A549 (cell line): Measurements from ENCODE around the gene BOC. TPM values are rescaled to one million over a fixed set of nuclear protein-coding genes. Genes with fewer than 3 reads are reported as not detected.

ENCODE experiments used
- ATAC-seq, 2 experiments: fragments of 200-7000 bp in 1 of 2; fragments of >200 bp in 1 of 2; cut with Nextera tagmentation in 1 of 2; cut with Tn5 transposase in 1 of 2; 3 replicates each; pipeline versions ENCODE4 v1.8.0 to v1.9.1; 2018 to 2020; ENCODE audit warnings: mild to moderate bottlenecking in 1 of 2, moderate library complexity in 1 of 2
- CTCF ChIA-PET: fragments of 300-600 bp; sonication (Branson Sonifier 250); formaldehyde crosslinking; extraction: SDS; loops from one replicate; lab custom pipeline; 2021; ENCODE audit warnings: antibody characterized with exemption, inconsistent platforms; lab: Yijun Ruan, JAX
- POLR2A ChIA-PET: fragments of 350-600 bp; formaldehyde crosslinking; extraction: SDS; loops from one replicate; lab custom pipeline; 2021; ENCODE audit warnings: antibody characterized with exemption, inconsistent platforms; lab: Yijun Ruan, JAX
- DNase-seq, 2 experiments: peaks; one replicate each; pipeline versions ENCODE4 v3.0.0 to v3.0.0-alpha.2; 2011 to 2016; ENCODE audit warnings: low read depth in 1 of 2, low spot score in 1 of 2
- FAIRE-seq: peaks from 2 replicates; lab custom pipeline; 2011; peaks lifted over from hg19 to GRCh38; lab: Jason Lieb, UNC
- H3K27ac ChIP-seq, 2 experiments: fragments of >200 bp; sonication (Bioruptor Twin); formaldehyde crosslinking; 3 replicates each; pipeline ENCODE4 v1.5.1; 2016 to 2017
- H3K4me1 ChIP-seq: fragments of >200 bp; sonication (Bioruptor Twin); formaldehyde crosslinking; 3 replicates; pipeline ENCODE4 v1.6.1; 2016
- H3K4me2 ChIP-seq: fragments of >200 bp; sonication (Bioruptor Twin); formaldehyde crosslinking; 3 replicates; pipeline ENCODE4 v1.6.1; 2016
- H3K4me3 ChIP-seq: fragments of >200 bp; sonication (Bioruptor Twin); formaldehyde crosslinking; 3 replicates; pipeline ENCODE4 v1.5.1; 2016
- H3K9me3 ChIP-seq: fragments of >200 bp; sonication (Bioruptor Twin); formaldehyde crosslinking; 3 replicates; pipeline ENCODE4 v1.6.1; 2016
- CEBPB ChIP-seq, 2 experiments: fragments of >200 bp in 1 of 2; sonication (Bioruptor Twin) in 1 of 2; formaldehyde crosslinking in 1 of 2; IDR thresholded peaks; 2 replicates each; pipeline ENCODE4 v1.6.1; 2012 to 2016
- CHD2 ChIP-seq: fragments of 150-350 bp; IDR thresholded peaks from 2 replicates; pipeline ENCODE4 v1.6.1; 2014; ENCODE audit warnings: low read length; ENCODE audit not compliant: partially characterized antibody
- CHD4 ChIP-seq: fragments of 200-600 bp; sonication (generic); IDR thresholded peaks from 2 replicates; pipeline ENCODE4 v1.6.1; 2016; ENCODE audit warnings: antibody characterized with exemption, mild to moderate bottlenecking, borderline replicate concordance
- E2F6 ChIP-seq: IDR thresholded peaks from 2 replicates; pipeline ENCODE4 v1.6.1; 2012; ENCODE audit warnings: low read depth, borderline replicate concordance
- EHF ChIP-seq: fragments of 250-450 bp; sonication (Bioruptor Pico); IDR thresholded peaks from 2 replicates; pipeline ENCODE4 v1.5.0; 2020; ENCODE audit warnings: mild to moderate bottlenecking
- ELK1 ChIP-seq: fragments of 150-350 bp; IDR thresholded peaks from 2 replicates; pipeline ENCODE4 v1.6.1; 2014; ENCODE audit warnings: low read depth, mild to moderate bottlenecking, low read length
- ESRRA ChIP-seq: fragments of 150-350 bp; IDR thresholded peaks from 2 replicates; pipeline ENCODE4 v1.6.1; 2014; ENCODE audit warnings: mild to moderate bottlenecking, low read length, borderline replicate concordance
- FOSL2 ChIP-seq, 2 experiments: fragments of 450-650 bp in 1 of 2; fragments of >200 bp in 1 of 2; sonication (Bioruptor Twin) in 1 of 2; formaldehyde crosslinking; IDR thresholded peaks; 2 replicates each; pipeline versions ENCODE4 v1.5.0 to v1.6.1; 2016 to 2020; ENCODE audit warnings: mild to moderate bottlenecking in 1 of 2, moderate library complexity in 1 of 2
- FOXS1 ChIP-seq: fragments of 250-450 bp; sonication (Bioruptor Pico); IDR thresholded peaks from 2 replicates; pipeline ENCODE4 v1.5.0; 2020; ENCODE audit warnings: mild to moderate bottlenecking, moderate library complexity
- HES2 ChIP-seq: fragments of >200 bp; sonication (Bioruptor Twin); formaldehyde crosslinking; IDR thresholded peaks from 2 replicates; pipeline ENCODE4 v1.6.1; 2016
- HOXA7 ChIP-seq: fragments of 250-450 bp; sonication (Bioruptor Pico); IDR thresholded peaks from 2 replicates; pipeline ENCODE4 v1.5.0; 2020; ENCODE audit warnings: mild to moderate bottlenecking, moderate library complexity
- HOXB13 ChIP-seq: fragments of 250-450 bp; sonication (Bioruptor Pico); IDR thresholded peaks from 2 replicates; pipeline ENCODE4 v1.5.0; 2020; ENCODE audit warnings: low read depth, mild to moderate bottlenecking, moderate library complexity
- HOXB5 ChIP-seq: fragments of 250-450 bp; sonication (Bioruptor Pico); IDR thresholded peaks from 2 replicates; pipeline ENCODE4 v1.5.0; 2020; ENCODE audit warnings: mild to moderate bottlenecking, moderate library complexity
- JUN ChIP-seq, 2 experiments: fragments of >200 bp; sonication (Bioruptor Twin); formaldehyde crosslinking; IDR thresholded peaks; 2 replicates in 1 of 2; 3 replicates in 1 of 2; pipeline ENCODE4 v1.6.1; 2016 to 2017
- MAX ChIP-seq: IDR thresholded peaks from 2 replicates; pipeline ENCODE4 v1.6.1; 2012
- MAZ ChIP-seq: fragments of 150-350 bp; IDR thresholded peaks from 2 replicates; pipeline ENCODE4 v1.6.1; 2014; ENCODE audit warnings: antibody characterized with exemption, low read depth, low read length, borderline replicate concordance
- MYC ChIP-seq: IDR thresholded peaks from 2 replicates; pipeline ENCODE4 v1.6.1; 2012; ENCODE audit warnings: mild to moderate bottlenecking, inconsistent platforms, low read length, improper control_type of control experiment, borderline replicate concordance
- NPAS2 ChIP-seq: fragments of 250-450 bp; sonication (Bioruptor Pico); IDR thresholded peaks from 2 replicates; pipeline ENCODE4 v1.8.0; 2022; ENCODE audit warnings: mild to moderate bottlenecking, moderate library complexity, borderline replicate concordance
- NR3C1 ChIP-seq: fragments of >200 bp; sonication (Bioruptor Twin); formaldehyde crosslinking; IDR thresholded peaks from 3 replicates; pipeline ENCODE4 v1.6.1; 2017
- POLR2AphosphoS2 ChIP-seq: conservative IDR thresholded peaks from 2 replicates; pipeline ENCODE4 v1.6.1; 2012; ENCODE audit warnings: low read length, improper control_type of control experiment, inconsistent platforms
- RAD21 ChIP-seq, 2 experiments: fragments of >200 bp in 1 of 2; sonication (Bioruptor Twin) in 1 of 2; formaldehyde crosslinking in 1 of 2; IDR thresholded peaks in 1 of 2; conservative IDR thresholded peaks in 1 of 2; 2 replicates in 1 of 2; 3 replicates in 1 of 2; pipeline ENCODE4 v1.6.1; 2012 to 2018; ENCODE audit warnings: inconsistent platforms in 1 of 2
- RARB ChIP-seq: fragments of 250-450 bp; sonication (Bioruptor Pico); IDR thresholded peaks from 2 replicates; pipeline ENCODE4 v1.8.0; 2021; ENCODE audit warnings: mild to moderate bottlenecking, moderate library complexity
- REST ChIP-seq: fragments of 200-600 bp; sonication (generic); IDR thresholded peaks from 2 replicates; pipeline ENCODE4 v1.6.1; 2016; ENCODE audit warnings: antibody characterized with exemption, mild to moderate bottlenecking, moderate library complexity
- SREBF2 ChIP-seq: fragments of 450-650 bp; IDR thresholded peaks from 2 replicates; pipeline ENCODE4 v1.6.1; 2014; ENCODE audit warnings: mild to moderate bottlenecking, moderate library complexity
- TFCP2L1 ChIP-seq: fragments of 250-450 bp; sonication (Bioruptor Pico); IDR thresholded peaks from 2 replicates; pipeline ENCODE4 v1.5.0; 2021; ENCODE audit warnings: mild to moderate bottlenecking
- TP53 ChIP-seq: fragments of 250-450 bp; sonication (Bioruptor Pico); IDR thresholded peaks from 2 replicates; pipeline ENCODE4 v1.5.0; 2021; ENCODE audit warnings: mild to moderate bottlenecking, moderate library complexity
- USF2 ChIP-seq: fragments of 450-650 bp; IDR thresholded peaks from 2 replicates; pipeline ENCODE4 v1.6.1; 2014; ENCODE audit warnings: antibody characterized with exemption
- ZC3H11A ChIP-seq: fragments of 450-650 bp; IDR thresholded peaks from 2 replicates; pipeline ENCODE4 v1.6.1; 2014; ENCODE audit warnings: antibody characterized with exemption, mild to moderate bottlenecking
- ZSCAN20 ChIP-seq: fragments of 250-450 bp; sonication (Bioruptor Pico); IDR thresholded peaks from 2 replicates; pipeline ENCODE4 v1.8.0; 2022; ENCODE audit warnings: mild to moderate bottlenecking, moderate library complexity
- WGBS: methylation state at CpG from one replicate; pipeline ENCODE4 v1.1.6; 2017; ENCODE audit errors: missing lambda C conversion rate; 5-methylcytosine and 5-hydroxymethylcytosine counted together
- polyA plus RNA-seq, 4 experiments: library from polyadenylated mRNA; depleted of rRNA in 3 of 4; stranded (reverse); fragments of >200 nt; fragmentation: RNase III in 1 of 4; extraction: RNeasy Plus Mini Kit Qiagen cat#74134 plus additional on column Dnase treatment in 1 of 4; gene quantifications; 2 replicates in 3 of 4; 3 replicates in 1 of 4; pipeline ENCODE4 v1.2.3, GENCODE V29; 2011 to 2017

The BOC gene
- polyA plus RNA-seq, 2 of the 4 experiments (the other 2 are of a cell fraction), result 4.0 TPM

- Histone ChIP-seq H3K4me2 (no peak overlapping the region), H3K9me3 (no peaks in the 10 kb centered on the region), H3K27ac (no peak overlapping the region)
- ATAC-seq (no peak), FAIRE-seq (no peak), DNase-seq (no peak)
- POLR2A ChIA-PET, result no interaction called here
- TF ChIP-seq FOXS1 (CRISPR knock-in tag) (no peak), HOXB5 (CRISPR knock-in tag) (no peak), CHD2 (no peak), ZSCAN20 (CRISPR knock-in tag) (no peak), CEBPB (IDR thresholded peaks at IDR 0.05) (no peak), RAD21 (conservative IDR thresholded peaks at IDR 0.05 in 1 of 2, IDR thresholded peaks at IDR 0.05 in 1 of 2) (no peak), FOSL2 (IDR thresholded peaks at IDR 0.05) (no peak), FOSL2 (CRISPR knock-in tag; IDR thresholded peaks at IDR 0.05) (no peak), HOXB13 (no peak), JUN (IDR thresholded peaks at IDR 0.05) (no peak), RARB (CRISPR knock-in tag) (no peak), E2F6 (no peak), MYC (no peak), ELK1 (no peak), ZC3H11A (no peak), MAX (no peak), TFCP2L1 (CRISPR knock-in tag) (no peak), HES2 (no peak)
- TF ChIP-seq, all 56 proteins: peak for 0
- Histone ChIP-seq H3K4me1 (no peaks in the 10 kb centered on the region), H3K4me3 (no peak overlapping the region)
- CTCF ChIA-PET, result interaction anchor here (0.8 to 4.4 kb wide), 4 partner anchors 11 to 226 kb away, joined by 3 to 36 read pairs (median 4); no protein-coding TSS in a partner anchor
- WGBS, result 78% methylated on average over 5 of the region's 5 CpGs
Measured at GRCh38 chr3:113276751-113277080, 65.4 kb downstream of the BOC start.

- WGBS, result 64% methylated on average over 4 of the region's 4 CpGs
- TF ChIP-seq HOXA7 (CRISPR knock-in tag) (no peak), CHD4 (no peak), ESRRA (no peak), EHF (CRISPR knock-in tag) (no peak), REST (no peak), ELK1 (no peak), MAZ (no peak), RAD21 (conservative IDR thresholded peaks at IDR 0.05 in 1 of 2, IDR thresholded peaks at IDR 0.05 in 1 of 2) (no peak), TP53 (CRISPR knock-in tag) (no peak), NR3C1 (no peak), POLR2AphosphoS2 (no peak), SREBF2 (no peak), MAX (no peak), NPAS2 (CRISPR knock-in tag) (no peak), USF2 (no peak)
- TF ChIP-seq, all 56 proteins: peak for 0
- no peaks in the 10 kb centered on the region for H3K9me3 ChIP-seq
- FAIRE-seq, result no peak
- no peak for ATAC-seq
- no peak overlapping the region for H3K4me2 ChIP-seq
- no peak overlapping the region for H3K27ac ChIP-seq
- CTCF ChIA-PET, result interaction anchor here (1.2 to 4.4 kb wide), 4 partner anchors 10 to 695 kb away, joined by 3 to 36 read pairs (median 4); no protein-coding TSS in a partner anchor
- no peak for DNase-seq
- no peak overlapping the region for H3K4me3 ChIP-seq
- H3K4me1 ChIP-seq, result no peaks in the 10 kb centered on the region
- POLR2A ChIA-PET, result no interaction called here
Measured at GRCh38 chr3:113277414-113277813, 66.1 kb downstream of the BOC start.
